IMR-90 (cell line): ENCODE measurements around the gene BAIAP2. TPM values are rescaled to one million over a fixed set of nuclear protein-coding genes. Genes with fewer than 3 reads are reported as not detected.

Source experiments
- ATAC-seq: fragments of 200-7000 bp; cut with Tn5 transposase; 2 replicates; pipeline ENCODE4 v1.9.1; 2020; ENCODE audit warnings: low read depth, mild to moderate bottlenecking, moderate library complexity
- BruUV-seq: library from RNA; stranded (reverse); fragments of 400-500 nt; replicated peaks from 2 replicates; lab custom pipeline; 2021; lab: Mats Ljungman, UMichigan
- CTCF ChIA-PET: fragments of 300-600 bp; formaldehyde crosslinking; extraction: SDS; loops from one replicate; lab custom pipeline; 2021; ENCODE audit warnings: antibody characterized with exemption; lab: Yijun Ruan, JAX
- POLR2A ChIA-PET: fragments of 300-600 bp; sonication (Branson Sonifier 250); formaldehyde crosslinking; loops from one replicate; lab custom pipeline; 2022; ENCODE audit warnings: antibody characterized with exemption; ENCODE audit not compliant: unreplicated experiment; lab: Charles Lee
- DNase-seq: peaks from one replicate; pipeline ENCODE4 v3.0.0; 2013
- H2AFZ ChIP-seq: replicated peaks from 2 replicates; pipeline ENCODE3; 2013; ENCODE audit warnings: low read length, mild to moderate bottlenecking; ENCODE audit not compliant: poor library complexity
- H2AK5ac ChIP-seq: 2 replicates; pipeline ENCODE4 v1.6.1; 2013; ENCODE audit warnings: low read depth, low read length, inconsistent platforms
- H2AK9ac ChIP-seq: replicated peaks from 2 replicates; pipeline ENCODE3; 2013; ENCODE audit warnings: mild to moderate bottlenecking, low read depth, low read length, moderate library complexity; ENCODE audit not compliant: poor library complexity
- H2BK120ac ChIP-seq: 2 replicates; pipeline ENCODE4 v1.6.1; 2013; ENCODE audit warnings: low read depth, low read length, inconsistent platforms
- H2BK15ac ChIP-seq: 3 replicates; pipeline ENCODE4 v1.6.1; 2013; ENCODE audit warnings: low read depth, low read length, inconsistent platforms
- H2BK20ac ChIP-seq: 2 replicates; pipeline ENCODE4 v1.6.1; 2013; ENCODE audit warnings: low read depth, mild to moderate bottlenecking, inconsistent platforms, low read length, moderate library complexity
- H2BK5ac ChIP-seq: 2 replicates; pipeline ENCODE4 v1.6.1; 2013; ENCODE audit warnings: mild to moderate bottlenecking, low read depth, low read length, inconsistent platforms; ENCODE audit not compliant: poor library complexity, severe bottlenecking
- H3K14ac ChIP-seq: replicated peaks from 2 replicates; pipeline ENCODE4 v1.6.1; 2013; ENCODE audit warnings: low read depth, low read length, inconsistent platforms
- H3K18ac ChIP-seq: 2 replicates; pipeline ENCODE4 v1.6.1; 2013; ENCODE audit warnings: low read depth, low read length, control low read depth
- H3K23ac ChIP-seq: 2 replicates; pipeline ENCODE4 v1.6.1; 2013; ENCODE audit warnings: low read depth, low read length, inconsistent platforms
- H3K27ac ChIP-seq: 2 replicates; pipeline ENCODE4 v1.5.1; 2013; ENCODE audit warnings: mild to moderate bottlenecking, control low read depth, low read length; ENCODE audit not compliant: insufficient read depth
- H3K27me3 ChIP-seq: 2 replicates; pipeline ENCODE4 v1.6.1; 2013; ENCODE audit warnings: low read length; ENCODE audit not compliant: control insufficient read depth, insufficient read depth
- H3K36me3 ChIP-seq: 2 replicates; pipeline ENCODE4 v1.6.1; 2013; ENCODE audit warnings: low read length, mixed read lengths; ENCODE audit not compliant: control insufficient read depth, insufficient read depth
- H3K4ac ChIP-seq: 2 replicates; pipeline ENCODE4 v1.6.1; 2013; ENCODE audit warnings: low read depth, low read length, inconsistent platforms
- H3K4me1 ChIP-seq: 2 replicates; pipeline ENCODE4 v1.6.1; 2013; ENCODE audit warnings: low read length, mixed read lengths; ENCODE audit not compliant: control insufficient read depth, insufficient read depth
- H3K4me2 ChIP-seq: 2 replicates; pipeline ENCODE4 v1.6.1; 2013; ENCODE audit warnings: low read depth, mild to moderate bottlenecking, control low read depth, low read length, moderate library complexity
- H3K4me3 ChIP-seq: 2 replicates; pipeline ENCODE4 v1.5.1; 2013; ENCODE audit warnings: low read depth, mild to moderate bottlenecking, control low read depth, low read length, moderate library complexity; ENCODE audit not compliant: insufficient read depth
- H3K56ac ChIP-seq: 2 replicates; pipeline ENCODE4 v1.6.1; 2013; ENCODE audit warnings: low read length, inconsistent platforms; ENCODE audit not compliant: insufficient read depth; ENCODE audit errors: extremely low read depth
- H3K79me1 ChIP-seq, 2 experiments: 2 replicates each; pipeline ENCODE4 v1.6.1; 2013; ENCODE audit warnings: low read length in 2 of 2, inconsistent platforms in 1 of 2, low read depth in 1 of 2
- H3K9ac ChIP-seq: 2 replicates; pipeline ENCODE4 v1.6.1; 2013; ENCODE audit warnings: low read depth, low read length, control low read depth
- H3K9me1 ChIP-seq: 2 replicates; pipeline ENCODE4 v1.6.1; 2013; ENCODE audit warnings: low read length, inconsistent platforms; ENCODE audit not compliant: insufficient read depth
- H3K9me3 ChIP-seq: 2 replicates; pipeline ENCODE4 v1.6.1; 2013; ENCODE audit warnings: low read length; ENCODE audit not compliant: control insufficient read depth, insufficient read depth
- H4K20me1 ChIP-seq: 2 replicates; pipeline ENCODE4 v1.6.1; 2013; ENCODE audit warnings: low read length, inconsistent platforms; ENCODE audit not compliant: insufficient read depth
- H4K5ac ChIP-seq: 2 replicates; pipeline ENCODE4 v1.6.1; 2013; ENCODE audit warnings: mild to moderate bottlenecking, low read depth, low read length, control low read depth
- H4K8ac ChIP-seq, 2 experiments: 2 replicates each; pipeline ENCODE4 v1.6.1; 2013; ENCODE audit warnings: low read depth in 2 of 2, low read length in 2 of 2, control low read depth in 1 of 2, inconsistent platforms in 1 of 2
- H4K91ac ChIP-seq: 2 replicates; pipeline ENCODE4 v1.6.1; 2013; ENCODE audit warnings: low read depth, low read length, inconsistent platforms; ENCODE audit not compliant: insufficient read depth
- CEBPB ChIP-seq: IDR thresholded peaks from 2 replicates; pipeline ENCODE4 v1.6.1; 2012; ENCODE audit warnings: low read depth, low read length, improper control_type of control experiment
- MXI1 ChIP-seq: IDR thresholded peaks from 2 replicates; pipeline ENCODE4 v1.6.1; 2012; ENCODE audit warnings: low read depth, mild to moderate bottlenecking, low read length, moderate library complexity, borderline replicate concordance
- NFE2L2 ChIP-seq: fragments of 150-350 bp; IDR thresholded peaks from 2 replicates; pipeline ENCODE4 v1.6.1; 2016; ENCODE audit warnings: low read depth, mild to moderate bottlenecking, low read length
- POLR2A ChIP-seq: IDR thresholded peaks from 2 replicates; pipeline ENCODE4 v1.6.1; 2012; ENCODE audit warnings: mild to moderate bottlenecking, low read depth, low read length
- RCOR1 ChIP-seq: IDR thresholded peaks from 2 replicates; pipeline ENCODE4 v1.6.1; 2012; ENCODE audit warnings: mild to moderate bottlenecking, low read length, improper control_type of control experiment; ENCODE audit not compliant: insufficient replicate concordance
- SMC3 ChIP-seq: fragments of 150-350 bp; IDR thresholded peaks from 2 replicates; pipeline ENCODE4 v1.6.1; 2016; ENCODE audit warnings: low read depth, mild to moderate bottlenecking, antibody characterized with exemption, low read length, moderate library complexity
- WGBS, 2 experiments: methylation state at CpG; one replicate each; pipeline versions ENCODE4 v1.1.5 to v1.1.7; 2013; ENCODE audit warnings: missing lambda C conversion rate in 2 of 2; ENCODE audit not compliant: insufficient read length in 1 of 2; ENCODE audit errors: extremely low coverage in 2 of 2; 5-methylcytosine and 5-hydroxymethylcytosine counted together
- dilution Hi-C: fragments of 300-500 bp; cut with HindIII; formaldehyde crosslinking; loops from one replicate; pipeline ENCODE4 v1.14.3; 2018; ENCODE audit warnings: low sequenced_read_pairs; ENCODE audit not compliant: unreplicated experiment
- in situ Hi-C: fragments of 300-500 bp; cut with MboI; formaldehyde crosslinking; loops from 3 replicates; pipeline ENCODE4 v1.14.3; 2019; ENCODE audit warnings: low sequenced_read_pairs, inconsistent platforms, mixed read lengths
- intact Hi-C: fragments of 100-400 bp; cut with micrococcal nuclease; formaldehyde crosslinking; loops from 2 replicates; pipeline ENCODE4 v1.10.0; 2022
- polyA plus RNA-seq, 3 experiments: library from polyadenylated mRNA; depleted of rRNA; stranded (reverse); fragments of >200 nt; gene quantifications; 2 replicates each; pipeline ENCODE4 v1.2.3, GENCODE V29; 2012; ENCODE audit warnings: low replicate concordance in 1 of 3
- total RNA-seq: library from RNA; depleted of rRNA; stranded (reverse); fragments of >200 nt; gene quantifications from 2 replicates; pipeline ENCODE4 v1.2.3, GENCODE V29; 2012
- TF ChIP-seq, protein P1 (sequence below): fragments of 150-350 bp; IDR thresholded peaks from 2 replicates; pipeline ENCODE4 v1.6.1; 2016; ENCODE audit warnings: low read depth, mild to moderate bottlenecking, low read length, moderate library complexity, borderline replicate concordance
- TF ChIP-seq, protein P2 (sequence below): conservative IDR thresholded peaks from 2 replicates; pipeline ENCODE4 v1.5.1; 2012; ENCODE audit warnings: mild to moderate bottlenecking, low read depth, low read length, improper control_type of control experiment

BAIAP2 gene
- total and polyA plus RNA-seq, 2 of the 4 experiments (the other 2 are of a cell fraction): 18.3 to 32.6 TPM

DNA sequence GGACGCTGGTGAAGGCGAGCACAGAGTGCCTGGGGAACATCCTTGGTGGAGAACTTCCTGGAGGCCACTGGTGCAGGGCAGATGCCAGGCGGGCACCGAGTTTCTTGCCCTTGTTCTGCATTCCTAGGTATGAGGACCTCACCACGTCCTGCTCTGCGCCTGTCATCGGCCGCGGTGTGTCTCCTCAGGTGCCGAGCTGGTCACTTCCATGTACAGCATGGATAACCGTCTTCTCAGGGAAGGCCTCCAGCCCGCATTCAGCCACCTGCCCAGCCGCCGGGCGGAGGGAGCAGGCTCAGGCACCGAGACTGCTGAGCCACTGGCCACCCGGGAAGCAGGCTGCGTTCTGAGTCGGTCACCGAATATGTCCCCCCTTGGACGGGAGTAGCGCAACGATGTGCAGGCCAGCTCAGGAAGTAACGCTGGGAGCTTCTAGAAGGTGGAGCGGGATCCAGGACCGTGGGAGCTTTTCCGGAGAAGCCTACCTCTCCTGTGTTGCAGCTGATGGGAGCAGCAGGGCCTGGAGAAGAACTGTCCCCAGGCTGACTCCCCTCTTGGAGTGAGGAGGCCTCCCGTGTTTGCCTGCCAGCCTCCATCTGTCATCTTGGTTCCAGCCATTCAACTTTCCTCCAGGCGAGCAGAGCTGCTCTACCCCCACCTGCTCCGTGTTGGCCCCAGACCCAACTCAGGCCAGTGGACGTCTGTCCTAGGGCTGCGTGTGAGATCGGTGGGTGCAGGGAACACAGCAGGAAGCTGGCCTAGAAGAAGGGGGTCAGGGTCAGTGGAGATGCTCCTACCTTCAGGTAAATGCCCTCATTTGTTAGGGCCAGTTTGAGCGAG, 2.1 kb upstream of the BAIAP2 start (continued):
- no peak for TF ChIP-seq RCOR1
- TF ChIP-seq MXI1: no peak
- no peak for TF ChIP-seq POLR2A

GRCh38 chr17:81033535-81034167, 1.3 kb upstream of the BAIAP2 start:
- WGBS, 2 experiments: 9% methylated on average over 7 of the region's 22 CpGs; no CpG with 5 or more reads in 1 of the 2 experiments
- in situ Hi-C loops (loop anchor here (5.0 kb wide), 1 partner anchor 64 kb away; no protein-coding TSS in a partner anchor), intact Hi-C loops (loop anchor here (1.0 kb wide), 1 partner anchor 68 kb away; no protein-coding TSS in a partner anchor), dilution Hi-C loops (no loop called here)
- TF ChIP-seq, protein P1, sequence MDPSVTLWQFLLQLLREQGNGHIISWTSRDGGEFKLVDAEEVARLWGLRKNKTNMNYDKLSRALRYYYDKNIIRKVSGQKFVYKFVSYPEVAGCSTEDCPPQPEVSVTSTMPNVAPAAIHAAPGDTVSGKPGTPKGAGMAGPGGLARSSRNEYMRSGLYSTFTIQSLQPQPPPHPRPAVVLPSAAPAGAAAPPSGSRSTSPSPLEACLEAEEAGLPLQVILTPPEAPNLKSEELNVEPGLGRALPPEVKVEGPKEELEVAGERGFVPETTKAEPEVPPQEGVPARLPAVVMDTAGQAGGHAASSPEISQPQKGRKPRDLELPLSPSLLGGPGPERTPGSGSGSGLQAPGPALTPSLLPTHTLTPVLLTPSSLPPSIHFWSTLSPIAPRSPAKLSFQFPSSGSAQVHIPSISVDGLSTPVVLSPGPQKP: no peak
- TF ChIP-seq, protein P2, sequence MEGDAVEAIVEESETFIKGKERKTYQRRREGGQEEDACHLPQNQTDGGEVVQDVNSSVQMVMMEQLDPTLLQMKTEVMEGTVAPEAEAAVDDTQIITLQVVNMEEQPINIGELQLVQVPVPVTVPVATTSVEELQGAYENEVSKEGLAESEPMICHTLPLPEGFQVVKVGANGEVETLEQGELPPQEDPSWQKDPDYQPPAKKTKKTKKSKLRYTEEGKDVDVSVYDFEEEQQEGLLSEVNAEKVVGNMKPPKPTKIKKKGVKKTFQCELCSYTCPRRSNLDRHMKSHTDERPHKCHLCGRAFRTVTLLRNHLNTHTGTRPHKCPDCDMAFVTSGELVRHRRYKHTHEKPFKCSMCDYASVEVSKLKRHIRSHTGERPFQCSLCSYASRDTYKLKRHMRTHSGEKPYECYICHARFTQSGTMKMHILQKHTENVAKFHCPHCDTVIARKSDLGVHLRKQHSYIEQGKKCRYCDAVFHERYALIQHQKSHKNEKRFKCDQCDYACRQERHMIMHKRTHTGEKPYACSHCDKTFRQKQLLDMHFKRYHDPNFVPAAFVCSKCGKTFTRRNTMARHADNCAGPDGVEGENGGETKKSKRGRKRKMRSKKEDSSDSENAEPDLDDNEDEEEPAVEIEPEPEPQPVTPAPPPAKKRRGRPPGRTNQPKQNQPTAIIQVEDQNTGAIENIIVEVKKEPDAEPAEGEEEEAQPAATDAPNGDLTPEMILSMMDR: no peak
- TF ChIP-seq NFE2L2: no peak
- TF ChIP-seq SMC3: no peak
- TF ChIP-seq CEBPB: 0 out of 2 replicates have a peak, but pooled peaks have one; percentile 3
- Histone ChIP-seq H3K9me1 (no peaks in the 10 kb centered on the region), H4K91ac (no peak overlapping the region), H3K9ac (peak overlapping the region; percentile 71), H2AFZ (peak overlapping the region; percentile 85), H3K27ac (peak overlapping the region; percentile 7; the same call in 1 of the 2 replicates), H2BK20ac (no peak overlapping the region), H3K18ac (no peak overlapping the region), H2BK5ac (no peak overlapping the region), H3K36me3 (peaks cover 15% of the 10 kb centered on the region; the same call in 1 of the 2 replicates), H3K4me2 (peak overlapping the region; percentile 98), H3K27me3 (no peaks in the 10 kb centered on the region), H3K23ac (peak overlapping the region; percentile 86; the same call in 1 of the 2 replicates), H2AK5ac (peak overlapping the region; percentile 49; the same call in 1 of the 2 replicates), H3K4ac (peak overlapping the region; percentile 48), H3K4me3 (peak overlapping the region; percentile 84), H2BK120ac (no peak overlapping the region), H3K79me1 (peaks cover 7 to 36% of the 10 kb centered on the region in 2 experiments), H3K4me1 (peaks cover 5% of the 10 kb centered on the region), H3K9me3 (no peaks in the 10 kb centered on the region), H2AK9ac (peak overlapping the region; percentile 91), H2BK15ac (no peak overlapping the region), H4K8ac (no peak overlapping the region), H3K14ac (peak overlapping the region; percentile 87), H3K56ac (no peak overlapping the region), H4K5ac (no peak overlapping the region), H4K20me1 (peaks cover 20% of the 10 kb centered on the region)
- ChIA-PET CTCF (interaction anchor here (0.5 kb wide), 1 partner anchor 184 kb away, joined by 3 read pairs; no protein-coding TSS in a partner anchor), POLR2A (no interaction called here)
- ATAC-seq: no peak
- no TSS peak for BruUV-seq
- DNase-seq: no peak
